Neural crest cell (in vitro differentiated cells): ENCODE measurements around the gene PRRG3. TPM values are rescaled to one million over a fixed set of nuclear protein-coding genes. Genes with fewer than 3 reads are reported as not detected.

ENCODE experiments used
- DNase-seq: peaks from one replicate; pipeline ENCODE4 v3.0.0; 2021; ENCODE audit warnings: low read depth, mixed read lengths, low spot score
- H3K27ac Mint-ChIP-seq: one replicate; pipeline ENCODE4 v1.8.0; 2021; ENCODE audit warnings: mild to moderate bottlenecking, mixed read lengths; ENCODE audit not compliant: unreplicated experiment
- H3K27me3 Mint-ChIP-seq: 2 replicates; pipeline ENCODE4 v1.8.0; 2021; ENCODE audit warnings: low read depth, mild to moderate bottlenecking, mixed read lengths
- H3K36me3 Mint-ChIP-seq: 2 replicates; pipeline ENCODE4 v1.8.0; 2021; ENCODE audit warnings: low read depth, mild to moderate bottlenecking, mixed read lengths
- H3K4me1 Mint-ChIP-seq: 2 replicates; pipeline ENCODE4 v1.8.0; 2021; ENCODE audit warnings: mixed read lengths
- H3K4me3 Mint-ChIP-seq: one replicate; pipeline ENCODE4 v1.8.0; 2021; ENCODE audit warnings: mild to moderate bottlenecking, mixed read lengths
- H3K9me3 Mint-ChIP-seq: 2 replicates; pipeline ENCODE4 v1.8.0; 2021; ENCODE audit warnings: mixed read lengths
- CTCF ChIP-seq: fragments of 200-600 bp; sonication (generic); conservative IDR thresholded peaks from 2 replicates; pipeline ENCODE4 v1.5.0; 2021; ENCODE audit warnings: antibody characterized with exemption, mild to moderate bottlenecking
- total RNA-seq: library from RNA; stranded (reverse); gene quantifications from 2 replicates; pipeline ENCODE4 v1.2.1, GENCODE V29; 2021

The PRRG3 gene
- total RNA-seq, 1 donor from 2014 or later: 2.6 TPM

- Mint-ChIP-seq H3K36me3 (no peaks in the 10 kb centered on the region), H3K9me3 (no peaks in the 10 kb centered on the region), H3K27me3 (peaks cover 2% of the 10 kb centered on the region), H3K27ac (no peak overlapping the region), H3K4me1 (no peaks in the 10 kb centered on the region), H3K4me3 (no peak overlapping the region)
- TF ChIP-seq CTCF: no peak
- no peak for DNase-seq
Observed at GRCh38 chrX:151726751-151727150, 31.5 kb downstream of the PRRG3 start.

DNA sequence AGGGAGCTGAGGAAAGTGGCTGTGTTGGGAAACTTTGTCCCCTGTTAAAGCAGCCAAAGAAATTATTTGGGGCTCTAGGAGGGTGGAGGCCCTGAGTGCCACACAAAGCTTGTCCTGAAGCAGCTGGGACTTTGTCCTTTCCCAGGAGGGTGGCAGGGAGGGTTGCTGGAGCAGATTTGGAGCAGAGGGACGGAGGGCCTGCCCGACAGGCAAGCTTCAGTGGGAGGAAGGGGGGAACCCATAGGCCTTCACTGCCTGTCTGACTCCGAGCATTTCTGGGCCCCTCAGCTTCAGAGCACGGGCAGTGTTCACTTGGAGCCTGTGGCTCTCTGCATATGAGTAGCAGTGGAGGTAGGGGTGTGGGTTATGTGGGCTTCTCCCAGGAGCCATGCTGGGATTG, 32.1 kb downstream of the PRRG3 start:
- Mint-ChIP-seq H3K9me3 (no peaks in the 10 kb centered on the region), H3K4me1 (no peaks in the 10 kb centered on the region)

GRCh38 chrX:151729056-151729725, 33.9 kb downstream of the PRRG3 start:
- Mint-ChIP-seq H3K9me3 (peaks cover 2% of the 10 kb centered on the region), H3K4me3 (no peak overlapping the region), H3K36me3 (no peaks in the 10 kb centered on the region), H3K27ac (no peak overlapping the region), H3K27me3 (peaks cover 17% of the 10 kb centered on the region), H3K4me1 (no peaks in the 10 kb centered on the region)
- no peak for DNase-seq
- no peak for TF ChIP-seq CTCF

More for the DNA sequence above, 32.1 kb downstream of the PRRG3 start:
- H3K4me3 Mint-ChIP-seq: no peak overlapping the region
- no peak for TF ChIP-seq CTCF
- H3K27me3 Mint-ChIP-seq: peaks cover 7% of the 10 kb centered on the region
- DNase-seq: no peak
- no peak overlapping the region for H3K27ac Mint-ChIP-seq
- H3K36me3 Mint-ChIP-seq: no peaks in the 10 kb centered on the region

- peaks cover 25% of the 10 kb centered on the region for H3K27me3 Mint-ChIP-seq
- TF ChIP-seq CTCF: no peak
- H3K9me3 Mint-ChIP-seq: peaks cover 10% of the 10 kb centered on the region
- H3K27ac Mint-ChIP-seq: no peak within 1 kb of the TSS
- H3K4me1 Mint-ChIP-seq: no peaks in the 10 kb centered on the region
- DNase-seq: no peak
- H3K36me3 Mint-ChIP-seq: no peaks in the 10 kb centered on the region
- H3K4me3 Mint-ChIP-seq: no peak within 1 kb of the TSS
Observed at GRCh38 chrX:151734446-151734845, 39.2 kb downstream of the PRRG3 start, which contains the start of gene CNGA2. Gene CNGA2, plus strand, starts transcription at chrX:151734746. Its CDS starts 3,738 bp downstream, at chrX:151738484.

- DNase-seq: no peak
- peaks cover 25% of the 10 kb centered on the region for H3K27me3 Mint-ChIP-seq
- peaks cover 12% of the 10 kb centered on the region for H3K9me3 Mint-ChIP-seq
- H3K27ac Mint-ChIP-seq: no peak overlapping the region
- H3K4me1 Mint-ChIP-seq: no peaks in the 10 kb centered on the region
- no peak for TF ChIP-seq CTCF
- H3K4me3 Mint-ChIP-seq: no peak overlapping the region
- no peaks in the 10 kb centered on the region for H3K36me3 Mint-ChIP-seq
Observed at GRCh38 chrX:151735219-151735618, 40.0 kb downstream of the PRRG3 start.
